Caco-2 (cell line): Measurements from ENCODE around the gene PPARG. TPM values are rescaled to one million over a fixed set of nuclear protein-coding genes. Genes with fewer than 3 reads are reported as not detected.

Source experiments
- BruUV-seq: library from RNA; stranded (reverse); fragments of 400-500 nt; replicated peaks from 2 replicates; lab custom pipeline; 2021; lab: Mats Ljungman, UMichigan
- CTCF ChIA-PET: fragments of 300-600 bp; sonication (Branson Sonifier 250); formaldehyde crosslinking; loops from one replicate; lab custom pipeline; 2022; ENCODE audit warnings: antibody characterized with exemption; lab: Charles Lee
- POLR2A ChIA-PET: fragments of 300-600 bp; sonication (Branson Sonifier 250); formaldehyde crosslinking; loops from one replicate; lab custom pipeline; 2022; ENCODE audit warnings: antibody characterized with exemption; lab: Charles Lee
- DNase-seq, 2 experiments: peaks; one replicate each; pipeline versions ENCODE4 v3.0.0 to v3.0.0-alpha.2; 2020 to 2022
- H3K27me3 ChIP-seq: replicated peaks from 2 replicates; pipeline ENCODE4 v1.6.0; 2011; ENCODE audit warnings: low read length; ENCODE audit not compliant: control insufficient read depth, insufficient read depth
- H3K36me3 ChIP-seq: 2 replicates; pipeline ENCODE4 v1.5.1; 2011; ENCODE audit warnings: low read length; ENCODE audit not compliant: control insufficient read depth, insufficient read depth
- H3K4me1 ChIP-seq: fragments of 250-450 bp; sonication (Bioruptor Pico); 2 replicates; pipeline ENCODE4 v1.5.1; 2020; ENCODE audit warnings: mild to moderate bottlenecking
- H3K4me3 ChIP-seq: 2 replicates; pipeline ENCODE4 v1.5.1; 2011; ENCODE audit warnings: low read depth, mild to moderate bottlenecking, control low read depth, low read length
- H3K9me3 ChIP-seq: fragments of 250-450 bp; sonication (Bioruptor Pico); 2 replicates; pipeline ENCODE4 v1.5.1; 2020; ENCODE audit warnings: mild to moderate bottlenecking, moderate library complexity
- H3K27ac Mint-ChIP-seq: one replicate; pipeline ENCODE4 v1.8.0; 2022; ENCODE audit warnings: mixed read lengths; ENCODE audit not compliant: unreplicated experiment
- H3K27me3 Mint-ChIP-seq: one replicate; pipeline ENCODE4 v1.8.0; 2022; ENCODE audit warnings: mixed read lengths; ENCODE audit not compliant: insufficient read depth, unreplicated experiment
- H3K36me3 Mint-ChIP-seq: one replicate; pipeline ENCODE4 v1.8.0; 2022; ENCODE audit warnings: mild to moderate bottlenecking, mixed read lengths; ENCODE audit not compliant: insufficient read depth, unreplicated experiment
- H3K4me1 Mint-ChIP-seq: one replicate; pipeline ENCODE4 v1.8.0; 2022; ENCODE audit warnings: low read depth, mixed read lengths; ENCODE audit not compliant: unreplicated experiment
- H3K4me3 Mint-ChIP-seq: one replicate; pipeline ENCODE4 v1.8.0; 2022; ENCODE audit warnings: mild to moderate bottlenecking, moderate library complexity, mixed read lengths; ENCODE audit not compliant: unreplicated experiment
- H3K9me3 Mint-ChIP-seq: one replicate; pipeline ENCODE4 v1.8.0; 2022; ENCODE audit warnings: mixed read lengths; ENCODE audit not compliant: unreplicated experiment
- intact Hi-C: fragments of 100-400 bp; cut with micrococcal nuclease; formaldehyde crosslinking; loops from one replicate; pipeline ENCODE4 v1.10.0; 2022; ENCODE audit not compliant: unreplicated experiment
- total RNA-seq: library from RNA; stranded (reverse); gene quantifications from 2 replicates; pipeline ENCODE4 v1.2.3, GENCODE V29; 2022
- TF ChIP-seq, protein P1 (sequence below), 2 experiments: fragments of 200-600 bp in 1 of 2; IDR thresholded peaks; 1 replicate in 1 of 2; 2 replicates in 1 of 2; pipeline versions ENCODE4 v1.5.1 to v1.8.0; 2011 to 2022; ENCODE audit warnings: antibody characterized with exemption in 1 of 2, control low read depth in 1 of 2, inconsistent platforms in 1 of 2, low read depth in 1 of 2, low read length in 1 of 2, mild to moderate bottlenecking in 1 of 2, moderate library complexity in 1 of 2; ENCODE audit not compliant: insufficient read depth in 1 of 2, severe bottlenecking in 1 of 2, unreplicated experiment in 1 of 2

PPARG gene
- total RNA-seq, 1 experiment from 2014 or later, result 15.6 TPM

DNA sequence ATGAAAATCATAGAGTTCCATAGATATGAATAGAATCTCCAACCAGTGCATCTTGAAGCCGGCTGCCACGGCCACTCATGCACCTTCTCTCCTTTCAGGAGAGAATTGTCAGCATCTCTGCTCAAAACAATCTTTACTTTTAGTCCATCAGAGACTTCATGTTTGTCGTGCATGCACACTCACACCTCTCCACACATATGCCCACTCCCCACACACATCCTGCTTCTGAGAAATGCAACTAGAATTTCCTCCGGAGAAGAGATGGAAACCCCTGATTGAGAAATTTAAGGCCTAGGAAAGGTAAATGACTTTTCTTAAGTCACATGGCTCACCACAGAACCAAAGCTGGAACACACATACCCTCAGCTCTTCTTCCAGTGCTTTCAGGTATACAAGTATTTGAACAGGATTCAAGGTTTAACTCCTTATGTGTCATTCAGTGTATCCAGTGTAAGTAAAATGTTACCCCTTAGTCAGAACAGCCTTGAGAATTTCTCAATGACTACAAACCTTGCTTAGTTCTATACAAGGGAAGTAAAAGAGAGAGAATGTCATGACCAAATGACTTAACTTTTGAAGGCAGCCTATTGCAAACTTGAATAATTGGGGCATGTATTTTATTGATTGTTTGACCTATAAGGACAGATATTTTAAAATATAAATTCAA lies 126.3 kb downstream of the PPARG start:
- TF ChIP-seq, protein P1, sequence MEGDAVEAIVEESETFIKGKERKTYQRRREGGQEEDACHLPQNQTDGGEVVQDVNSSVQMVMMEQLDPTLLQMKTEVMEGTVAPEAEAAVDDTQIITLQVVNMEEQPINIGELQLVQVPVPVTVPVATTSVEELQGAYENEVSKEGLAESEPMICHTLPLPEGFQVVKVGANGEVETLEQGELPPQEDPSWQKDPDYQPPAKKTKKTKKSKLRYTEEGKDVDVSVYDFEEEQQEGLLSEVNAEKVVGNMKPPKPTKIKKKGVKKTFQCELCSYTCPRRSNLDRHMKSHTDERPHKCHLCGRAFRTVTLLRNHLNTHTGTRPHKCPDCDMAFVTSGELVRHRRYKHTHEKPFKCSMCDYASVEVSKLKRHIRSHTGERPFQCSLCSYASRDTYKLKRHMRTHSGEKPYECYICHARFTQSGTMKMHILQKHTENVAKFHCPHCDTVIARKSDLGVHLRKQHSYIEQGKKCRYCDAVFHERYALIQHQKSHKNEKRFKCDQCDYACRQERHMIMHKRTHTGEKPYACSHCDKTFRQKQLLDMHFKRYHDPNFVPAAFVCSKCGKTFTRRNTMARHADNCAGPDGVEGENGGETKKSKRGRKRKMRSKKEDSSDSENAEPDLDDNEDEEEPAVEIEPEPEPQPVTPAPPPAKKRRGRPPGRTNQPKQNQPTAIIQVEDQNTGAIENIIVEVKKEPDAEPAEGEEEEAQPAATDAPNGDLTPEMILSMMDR (IDR thresholded peaks at IDR 0.05; ENCODE audit: insufficient read depth in 1 of 2, low read depth in 1 of 2, low read length in 1 of 2, severe bottlenecking in 1 of 2, unreplicated experiment in 1 of 2), result no peak
- no peaks in the 10 kb centered on the region for H3K27me3 ChIP-seq
- H3K4me3 Mint-ChIP-seq, result no peak overlapping the region

DNA sequence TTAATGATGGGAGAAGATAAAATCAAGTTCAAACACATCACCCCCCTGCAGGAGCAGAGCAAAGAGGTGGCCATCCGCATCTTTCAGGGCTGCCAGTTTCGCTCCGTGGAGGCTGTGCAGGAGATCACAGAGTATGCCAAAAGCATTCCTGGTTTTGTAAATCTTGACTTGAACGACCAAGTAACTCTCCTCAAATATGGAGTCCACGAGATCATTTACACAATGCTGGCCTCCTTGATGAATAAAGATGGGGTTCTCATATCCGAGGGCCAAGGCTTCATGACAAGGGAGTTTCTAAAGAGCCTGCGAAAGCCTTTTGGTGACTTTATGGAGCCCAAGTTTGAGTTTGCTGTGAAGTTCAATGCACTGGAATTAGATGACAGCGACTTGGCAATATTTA lies 127.9 kb downstream of the PPARG start:
- POLR2A ChIA-PET, result no interaction called here

More for the DNA sequence above, 126.3 kb downstream of the PPARG start:
- Histone ChIP-seq H3K9me3 (no peaks in the 10 kb centered on the region), H3K4me1 (peaks cover 6% of the 10 kb centered on the region), H3K36me3 (no peaks in the 10 kb centered on the region), H3K4me3 (no peak overlapping the region)
- DNase-seq, result no peak
- ChIA-PET POLR2A (no interaction called here), CTCF (no interaction called here)
- Mint-ChIP-seq H3K9me3 (no peaks in the 10 kb centered on the region), H3K4me1 (no peaks in the 10 kb centered on the region), H3K27ac (no peak overlapping the region), H3K27me3 (no peaks in the 10 kb centered on the region), H3K36me3 (no peaks in the 10 kb centered on the region)
- intact Hi-C loops, result no loop called here
- BruUV-seq, result no TSS peak

GRCh38 chr3:12420393-12420792 lies 131.5 kb downstream of the PPARG start:
- H3K36me3 ChIP-seq, result no peaks in the 10 kb centered on the region
- POLR2A ChIA-PET, result no interaction called here
- no peaks in the 10 kb centered on the region for H3K4me1 Mint-ChIP-seq
- intact Hi-C loops, result no loop called here
- no peaks in the 10 kb centered on the region for H3K9me3 ChIP-seq
- H3K4me3 ChIP-seq, result no peak overlapping the region
- DNase-seq, result no peak
- CTCF ChIA-PET, result no interaction called here
- no peaks in the 10 kb centered on the region for H3K9me3 Mint-ChIP-seq
- H3K4me3 Mint-ChIP-seq, result no peak overlapping the region
- H3K27ac Mint-ChIP-seq, result no peak overlapping the region
- peaks cover 8% of the 10 kb centered on the region; the same call in 1 of the 2 replicates for H3K4me1 ChIP-seq
- H3K27me3 Mint-ChIP-seq, result no peaks in the 10 kb centered on the region
- no TSS peak for BruUV-seq
- TF ChIP-seq, protein P1 (IDR thresholded peaks at IDR 0.05; ENCODE audit: insufficient read depth in 1 of 2, low read depth in 1 of 2, low read length in 1 of 2, severe bottlenecking in 1 of 2, unreplicated experiment in 1 of 2), result no peak
- H3K36me3 Mint-ChIP-seq, result peaks cover 5% of the 10 kb centered on the region
- H3K27me3 ChIP-seq, result no peaks in the 10 kb centered on the region

More for the DNA sequence above, 127.9 kb downstream of the PPARG start:
- TF ChIP-seq, protein P1 (IDR thresholded peaks at IDR 0.05; ENCODE audit: insufficient read depth in 1 of 2, low read depth in 1 of 2, low read length in 1 of 2, severe bottlenecking in 1 of 2, unreplicated experiment in 1 of 2), result no peak
- no peak overlapping the region for H3K4me3 ChIP-seq
- H3K4me1 ChIP-seq, result no peaks in the 10 kb centered on the region
- DNase-seq, result no peak
- no peaks in the 10 kb centered on the region for H3K9me3 ChIP-seq
- H3K36me3 ChIP-seq, result no peaks in the 10 kb centered on the region
- Mint-ChIP-seq H3K4me3 (no peak overlapping the region), H3K27ac (no peak overlapping the region), H3K36me3 (no peaks in the 10 kb centered on the region), H3K9me3 (no peaks in the 10 kb centered on the region), H3K4me1 (no peaks in the 10 kb centered on the region), H3K27me3 (no peaks in the 10 kb centered on the region)
- H3K27me3 ChIP-seq, result no peaks in the 10 kb centered on the region
- no TSS peak for BruUV-seq
- CTCF ChIA-PET, result no interaction called here
- intact Hi-C loops, result no loop called here
